ENCODE data around the gene TERT. TPM values are rescaled to one million over a fixed set of nuclear protein-coding genes. Genes with fewer than 3 reads are reported as not detected.

TERT gene
- total RNA-seq, 1 donor from 2014 or later, result 2.4 TPM

- no peaks in the 10 kb centered on the region for H3K4me1 Mint-ChIP-seq
- no peaks in the 10 kb centered on the region for H3K36me3 Mint-ChIP-seq
- Histone ChIP-seq H3K36me3 (no peaks in the 10 kb centered on the region), H3K4me2 (no peak overlapping the region), H3K27ac (no peak overlapping the region), H2AFZ (replicated peaks) (no peak overlapping the region), H3F3A (ENCODE audit: low read depth) (no peaks in the 10 kb centered on the region), H3K9me3 (ENCODE audit: low read depth) (no peaks in the 10 kb centered on the region), H3K4me1 (peaks cover 5% of the 10 kb centered on the region), H3K27me3 (no peaks in the 10 kb centered on the region), H3K9ac (no peak overlapping the region), H3K79me2 (ENCODE audit: low read depth) (no peaks in the 10 kb centered on the region), H3K4me3 (no peak overlapping the region), H4K20me1 (ENCODE audit: low read depth) (peaks cover 9% of the 10 kb centered on the region)
- H3K9me3 Mint-ChIP-seq, result peaks cover 13% of the 10 kb centered on the region
- DNase-seq (ENCODE audit: low spot score), result no peak
- peaks cover 6% of the 10 kb centered on the region for H3K27me3 Mint-ChIP-seq (ENCODE audit: insufficient read depth, low read depth)
- H3K4me3 Mint-ChIP-seq, result no peak overlapping the region
- no peak for TF ChIP-seq CTCF (IDR thresholded peaks at IDR 0.05)
- TF ChIP-seq EZH2phosphoT487 (IDR thresholded peaks at IDR 0.05), result no peak
- TF ChIP-seq EZH2 (IDR thresholded peaks at IDR 0.05), result no peak
- no peak overlapping the region for H3K27ac Mint-ChIP-seq
Observed at GRCh38 chr5:1240496-1241260, 54.2 kb downstream of the TERT start.

GRCh38 chr5:1239505-1240251, 55.2 kb downstream of the TERT start:
- peaks cover 5% of the 10 kb centered on the region for H3K4me1 ChIP-seq
- no peak overlapping the region for H3K4me3 ChIP-seq
- no peak overlapping the region for H2AFZ ChIP-seq (replicated peaks)
- H3K9me3 ChIP-seq (ENCODE audit: low read depth), result no peaks in the 10 kb centered on the region
- Mint-ChIP-seq H3K27me3 (ENCODE audit: insufficient read depth, low read depth) (peaks cover 8% of the 10 kb centered on the region), H3K4me3 (no peak overlapping the region), H3K4me1 (no peaks in the 10 kb centered on the region), H3K36me3 (no peaks in the 10 kb centered on the region), H3K27ac (no peak overlapping the region), H3K9me3 (peaks cover 18% of the 10 kb centered on the region)
- H4K20me1 ChIP-seq (ENCODE audit: low read depth), result no peaks in the 10 kb centered on the region
- no peak overlapping the region for H3K27ac ChIP-seq
- no peaks in the 10 kb centered on the region for H3K79me2 ChIP-seq (ENCODE audit: low read depth)
- no peak for TF ChIP-seq EZH2phosphoT487 (IDR thresholded peaks at IDR 0.05)
- no peak for TF ChIP-seq CTCF (IDR thresholded peaks at IDR 0.05)
- TF ChIP-seq EZH2 (IDR thresholded peaks at IDR 0.05), result no peak
- H3K9ac ChIP-seq, result no peak overlapping the region
- no peak overlapping the region for H3K4me2 ChIP-seq
- no peaks in the 10 kb centered on the region for H3F3A ChIP-seq (ENCODE audit: low read depth)
- H3K36me3 ChIP-seq, result no peaks in the 10 kb centered on the region
- H3K27me3 ChIP-seq, result no peaks in the 10 kb centered on the region
- no peak for DNase-seq (ENCODE audit: low spot score)

GRCh38 chr5:1235838-1236237, 59.0 kb downstream of the TERT start:
- H3K36me3 Mint-ChIP-seq, result no peaks in the 10 kb centered on the region
- peaks cover 10% of the 10 kb centered on the region for H3K27me3 Mint-ChIP-seq (ENCODE audit: insufficient read depth, low read depth)
- H3F3A ChIP-seq (ENCODE audit: low read depth), result no peaks in the 10 kb centered on the region

More at GRCh38 chr5:1235838-1236237, 59.0 kb downstream of the TERT start:
- DNase-seq (ENCODE audit: low spot score), result no peak
- no peaks in the 10 kb centered on the region for H3K79me2 ChIP-seq (ENCODE audit: low read depth)
- H2AFZ ChIP-seq (replicated peaks), result no peak overlapping the region
- H3K27ac Mint-ChIP-seq, result no peak overlapping the region
- no peak overlapping the region for H3K4me3 Mint-ChIP-seq
- H3K4me2 ChIP-seq, result no peak overlapping the region
- H3K9ac ChIP-seq, result no peak overlapping the region
- no peak overlapping the region for H3K27ac ChIP-seq
- no peaks in the 10 kb centered on the region for H3K9me3 ChIP-seq (ENCODE audit: low read depth)
- no peaks in the 10 kb centered on the region for H4K20me1 ChIP-seq (ENCODE audit: low read depth)
- no peaks in the 10 kb centered on the region for H3K36me3 ChIP-seq
- no peak for TF ChIP-seq EZH2phosphoT487 (IDR thresholded peaks at IDR 0.05)
- no peak for TF ChIP-seq EZH2 (IDR thresholded peaks at IDR 0.05)
- TF ChIP-seq CTCF (IDR thresholded peaks at IDR 0.05), result no peak
- H3K27me3 ChIP-seq, result no peaks in the 10 kb centered on the region
- H3K4me1 Mint-ChIP-seq, result no peaks in the 10 kb centered on the region
- no peak overlapping the region for H3K4me3 ChIP-seq
- H3K9me3 Mint-ChIP-seq, result peaks cover 19% of the 10 kb centered on the region
- H3K4me1 ChIP-seq, result no peaks in the 10 kb centered on the region
